Smooth muscle cell of the coronary artery (primary cell): ENCODE measurements around the gene PRR33. TPM values are rescaled to one million over a fixed set of nuclear protein-coding genes. Genes with fewer than 3 reads are reported as not detected.

ENCODE experiments used
- total RNA-seq: library from RNA; depleted of rRNA; stranded (reverse); fragments of >200 nt; gene quantifications from 2 replicates; pipeline ENCODE4 v1.2.3, GENCODE V29; 2014; ENCODE audit warnings: low replicate concordance

PRR33 gene
- not detected in 2 replicates for total RNA-seq

GRCh38 chr11:1891831-1892115 is at the start of gene PRR33:
PRR33 (minus strand) TSS chr11:1891895; CDS start chr11:1890584, 1,311 bp downstream.

DNA sequence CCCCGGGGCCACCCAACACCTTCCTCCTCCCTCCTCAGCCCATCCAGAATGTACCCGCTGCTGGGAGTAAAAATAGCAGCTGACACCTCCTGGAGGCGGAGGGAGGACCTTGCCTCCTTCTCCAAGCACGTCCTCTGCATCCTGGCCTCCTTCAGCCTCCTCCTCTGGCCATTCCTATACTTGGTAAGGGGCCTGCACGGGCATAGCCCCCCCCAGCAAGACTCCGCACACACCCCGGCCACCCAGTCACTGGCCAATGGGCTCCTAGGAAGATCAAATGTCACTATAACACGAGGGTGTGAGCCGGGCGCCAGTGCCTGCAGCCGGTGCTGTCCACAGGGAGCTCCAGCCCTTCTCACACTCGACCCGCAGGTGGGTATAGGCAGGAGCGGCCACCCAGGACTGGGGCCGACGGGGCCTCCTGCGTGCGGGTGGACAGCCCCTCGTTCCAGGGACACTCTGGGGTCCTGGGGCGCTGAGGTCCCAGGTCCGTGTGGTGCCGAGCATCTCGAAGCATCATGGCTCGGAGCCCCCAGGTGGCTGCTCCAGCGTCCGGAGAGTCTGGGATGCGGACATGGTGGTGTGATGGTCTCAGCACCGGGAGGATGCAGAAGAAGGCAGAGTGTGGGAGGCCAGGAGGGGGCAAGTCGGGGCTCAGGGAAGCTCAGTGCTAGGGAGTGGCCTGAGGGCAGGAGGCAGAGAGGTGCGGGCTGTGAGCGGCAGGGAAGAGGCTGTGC is 27.9 kb upstream of the PRR33 start, which contains the start of gene TNNT3:
Gene TNNT3 (plus strand): TSS at position 313 of the 737 bp plus-strand sequence. CDS start 3,172 bp downstream, outside the sequence.

GRCh38 chr11:1852877-1853276 is 38.8 kb downstream of the PRR33 start, which contains the start of gene LSP1:
LSP1 (plus strand) TSS chr11:1853084; CDS start chr11:1853145, 61 bp downstream.

DNA sequence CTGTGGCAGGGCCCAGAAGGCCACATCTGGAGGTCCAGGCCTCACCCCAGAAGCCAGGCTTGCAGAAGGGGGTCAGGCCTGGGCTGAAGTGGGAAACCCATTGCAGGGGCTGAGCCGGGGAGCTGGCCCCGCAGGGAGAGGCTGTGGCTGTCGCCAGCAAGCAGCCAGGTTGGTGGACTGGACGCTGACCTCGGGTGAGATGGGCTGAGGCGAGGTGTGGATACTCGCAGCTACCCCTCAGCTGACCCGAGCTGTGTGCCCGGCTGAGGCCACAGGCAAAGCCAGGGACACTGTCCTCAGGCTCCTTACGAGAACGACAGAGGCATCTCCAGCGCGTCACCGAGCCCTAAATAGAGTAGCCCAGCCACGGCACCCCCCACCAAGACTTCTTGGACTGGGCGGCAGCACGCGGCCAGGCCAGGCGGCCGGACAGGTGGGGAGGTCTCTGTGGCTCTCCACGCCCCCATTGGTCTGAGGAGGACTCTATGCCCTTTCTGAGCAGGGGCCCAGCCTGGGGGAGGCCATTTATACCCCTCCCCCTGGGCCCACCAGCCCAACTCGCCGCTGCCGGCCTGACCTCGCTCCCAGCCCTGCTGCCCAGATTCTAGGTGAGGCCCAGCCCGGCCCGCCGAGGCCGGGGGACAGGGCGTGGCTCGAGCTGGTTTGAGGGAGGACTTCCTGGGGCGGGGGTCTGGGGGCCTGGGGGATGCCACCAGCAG is 53.1 kb downstream of the PRR33 start, which contains the start of gene TNNI2:
Gene TNNI2 (plus strand): TSS at position 556 of the 719 bp plus-strand sequence. CDS start 716 bp downstream, outside the sequence.

Other genes with a start within 250 kb of the PRR33 start
- not detected in 2 replicates for gene KRTAP5-6, start 194.7 kb downstream of the PRR33 start, total RNA-seq
- 0.82 and 2.5 TPM in 2 replicates for gene IFITM10, start 141.3 kb downstream of the PRR33 start, total RNA-seq
- 196 and 514 TPM in 2 replicates for gene CTSD, start 128.0 kb downstream of the PRR33 start, total RNA-seq
- gene SYT8, start 56.9 kb downstream of the PRR33 start, total RNA-seq, result 0.38 TPM in 1 of 2 replicates, not detected in the other
- not detected in 2 replicates for gene TNNI2, start 52.9 kb downstream of the PRR33 start, total RNA-seq
- gene LSP1, start 38.8 kb downstream of the PRR33 start, total RNA-seq, result 0.53 and 25.2 TPM in 2 replicates
- 0.15 and 0.70 TPM in 2 replicates for gene TNNT3, start 27.8 kb upstream of the PRR33 start, total RNA-seq
- 62.9 and 173 TPM in 2 replicates for gene MRPL23, start 55.4 kb upstream of the PRR33 start, total RNA-seq
- gene H19, start 105.9 kb upstream of the PRR33 start, total RNA-seq, result 2.3 and 523 TPM in 2 replicates
- gene IGF2, start 247.5 kb upstream of the PRR33 start, total RNA-seq, result 0.12 and 0.83 TPM in 2 replicates